ENCODE data around the gene FLT4.
"Not testable (repeated sequence)": the region's sequence is repeated elsewhere in the genome, so short reads cannot be mapped to it uniquely, and the experiment has no call there.

FLT4 gene

GRCh38 chr5:180669661-180670060 lies 20.3 kb upstream of the FLT4 start:
- FAIRE-seq, result no peak

GRCh38 chr5:180668835-180669596 lies 19.6 kb upstream of the FLT4 start:
- FAIRE-seq, result no peak

- FAIRE-seq, result no peak
Observed at GRCh38 chr5:180666812-180667211, 17.4 kb upstream of the FLT4 start.

GRCh38 chr5:180665682-180666404 lies 16.4 kb upstream of the FLT4 start:
- FAIRE-seq, result no peak

- no peak for FAIRE-seq
Observed at GRCh38 chr5:180658774-180659564, 9.6 kb upstream of the FLT4 start.

GRCh38 chr5:180655243-180655642 lies 5.8 kb upstream of the FLT4 start:
- FAIRE-seq, result not testable (repeated sequence)

GRCh38 chr5:180652771-180653170 lies 3.4 kb upstream of the FLT4 start:
- no peak for FAIRE-seq

GRCh38 chr5:180652346-180652745 lies 2.9 kb upstream of the FLT4 start:
- no peak for FAIRE-seq

GRCh38 chr5:180648658-180649296 lies 623 bp downstream of the FLT4 start:
- no peak for FAIRE-seq

GRCh38 chr5:180647941-180648500 lies 1.4 kb downstream of the FLT4 start:
- FAIRE-seq, result no peak

GRCh38 chr5:180647465-180647864 lies 1.9 kb downstream of the FLT4 start:
- FAIRE-seq, result no peak

- FAIRE-seq, result no peak
Observed at GRCh38 chr5:180646963-180647305, 2.5 kb downstream of the FLT4 start.

- no peak for FAIRE-seq
Observed at GRCh38 chr5:180646289-180646962, 3.0 kb downstream of the FLT4 start.

GRCh38 chr5:180645274-180646204 lies 3.9 kb downstream of the FLT4 start:
- FAIRE-seq, result no peak

GRCh38 chr5:180644825-180645273 lies 4.6 kb downstream of the FLT4 start:
- no peak for FAIRE-seq

GRCh38 chr5:180644129-180644824 lies 5.1 kb downstream of the FLT4 start:
- FAIRE-seq, result no peak

GRCh38 chr5:180643191-180643851 lies 6.1 kb downstream of the FLT4 start:
- FAIRE-seq, result no peak

- no peak for FAIRE-seq
Observed at GRCh38 chr5:180642779-180643178, 6.6 kb downstream of the FLT4 start.

GRCh38 chr5:180642181-180642775 lies 7.1 kb downstream of the FLT4 start:
- FAIRE-seq, result no peak

- no peak for FAIRE-seq
Observed at GRCh38 chr5:180641566-180641900, 7.9 kb downstream of the FLT4 start.

All from TTC549 (cell line).